Body of pancreas (tissue), 4 donors: ENCODE measurements around the gene ABCC8.

Experiments used
- CTCF ChIP-seq, 7 experiments: fragments of 450-650 bp in 4 of 7; fragments of 200-600 bp in 3 of 7; sonication (generic) in 3 of 7; IDR thresholded peaks; one replicate each; pipeline ENCODE4 v1.5.1; 2016 to 2019; ENCODE audit warnings: antibody characterized with exemption in 7 of 7
- POLR2A ChIP-seq, 3 donors: fragments of 450-650 bp; IDR thresholded peaks; one replicate each; pipeline ENCODE4 v1.6.1; 2016; ENCODE audit warnings: antibody characterized with exemption in 3 of 3, mild to moderate bottlenecking in 2 of 3

GRCh38 chr11:17411418-17411817 is 65.2 kb downstream of the ABCC8 start:
- TF ChIP-seq CTCF (IDR thresholded peaks at IDR 0.05) (no peak), POLR2A (IDR thresholded peaks at IDR 0.05) (no peak)
